ENCODE results near the gene RNASE13. TPM values are rescaled to one million over a fixed set of nuclear protein-coding genes. Genes with fewer than 3 reads are reported as not detected.

The RNASE13 gene
- total RNA-seq, 1 donor from 2014 or later: not detected

Small RNA genes lying within 50 kb of the gene (microRNA-seq; reads per million reads assigned to microRNA genes)
- gene MIR6717: not detected

Other genes with a start within 250 kb of the RNASE13 start
- 476 and 793 TPM in 2 replicates for gene RNASE1, start 232.0 kb downstream of the RNASE13 start, total RNA-seq (ENCODE audit: low replicate concordance)
- gene RNASE3, start 143.4 kb downstream of the RNASE13 start, total RNA-seq (ENCODE audit: low replicate concordance): not detected in 2 replicates
- not detected in 2 replicates for gene RNASE2, start 79.3 kb downstream of the RNASE13 start, total RNA-seq (ENCODE audit: low replicate concordance)
- gene METTL17, start 44.8 kb downstream of the RNASE13 start, total RNA-seq (ENCODE audit: low replicate concordance): 59.7 and 88.1 TPM in 2 replicates
- 4.5 and 14.2 TPM in 2 replicates for gene SLC39A2, start 35.5 kb downstream of the RNASE13 start, total RNA-seq (ENCODE audit: low replicate concordance)
- 150 and 214 TPM in 2 replicates for gene NDRG2, start 9.7 kb downstream of the RNASE13 start, total RNA-seq (ENCODE audit: low replicate concordance)
- gene TPPP2, start 4.6 kb downstream of the RNASE13 start, total RNA-seq (ENCODE audit: low replicate concordance): not detected in 2 replicates
- gene RNASE7, start 7.6 kb upstream of the RNASE13 start, total RNA-seq (ENCODE audit: low replicate concordance): 0.55 TPM in 1 of 2 replicates, not detected in the other
- gene RNASE8, start 23.0 kb upstream of the RNASE13 start, total RNA-seq (ENCODE audit: low replicate concordance): not detected in 2 replicates
- gene ARHGEF40, start 35.5 kb upstream of the RNASE13 start, total RNA-seq (ENCODE audit: low replicate concordance): 10.9 and 65.8 TPM in 2 replicates
- 47.8 and 58.0 TPM in 2 replicates for gene ZNF219, start 63.8 kb upstream of the RNASE13 start, total RNA-seq (ENCODE audit: low replicate concordance)
- 1.8 and 2.9 TPM in 2 replicates for gene TMEM253, start 66.3 kb upstream of the RNASE13 start, total RNA-seq (ENCODE audit: low replicate concordance)
- gene OR5AU1, start 121.3 kb upstream of the RNASE13 start, total RNA-seq (ENCODE audit: low replicate concordance): 0.17 TPM in 1 of 2 replicates, not detected in the other
- 474 and 692 TPM in 2 replicates for gene HNRNPC, start 234.6 kb upstream of the RNASE13 start, total RNA-seq (ENCODE audit: low replicate concordance)
- 0.19 and 0.63 TPM in 2 replicates for gene RPGRIP1, start 245.3 kb upstream of the RNASE13 start, total RNA-seq (ENCODE audit: low replicate concordance)

Data from type B pancreatic cell (in vitro differentiated cells).